H1 (cell line): ENCODE data around the gene GSTCD. TPM values are rescaled to one million over a fixed set of nuclear protein-coding genes. Genes with fewer than 3 reads are reported as not detected.

Experiments used
- EGR1 ChIP-seq: IDR thresholded peaks from 2 replicates; pipeline ENCODE4 v1.6.1; 2011; ENCODE audit warnings: low read depth, low read length, borderline replicate concordance
- FOSL1 ChIP-seq: IDR thresholded peaks from 2 replicates; pipeline ENCODE4 v1.6.1; 2011; ENCODE audit warnings: mild to moderate bottlenecking, low read depth, low read length, moderate library complexity; ENCODE audit not compliant: insufficient read depth
- JUN ChIP-seq: IDR thresholded peaks from 2 replicates; pipeline ENCODE4 v1.6.1; 2011; ENCODE audit warnings: low read depth, mild to moderate bottlenecking, improper control_type of control experiment, low read length
- NANOG ChIP-seq: IDR thresholded peaks from 2 replicates; pipeline ENCODE4 v1.6.1; 2011; ENCODE audit warnings: low read length, low read depth, mild to moderate bottlenecking, inconsistent platforms; ENCODE audit not compliant: insufficient read depth, poor library complexity, severe bottlenecking
- SUZ12 ChIP-seq: fragments of 200-600 bp; sonication (generic); IDR thresholded peaks from 2 replicates; pipeline ENCODE4 v1.6.1; 2012; ENCODE audit warnings: mild to moderate bottlenecking, inconsistent platforms, low read length, moderate library complexity, mixed read lengths
- polyA plus RNA-seq, 7 experiments: library from polyadenylated mRNA; depleted of rRNA in 3 of 7; stranded (reverse) in 5 of 7; unstranded in 2 of 7; fragments of >200 nt in 5 of 7; fragments of 200-250 nt in 2 of 7; gene quantifications; 1 replicate in 5 of 7; 2 replicates in 1 of 7; 4 replicates in 1 of 7; pipeline versions ENCODE4 v1.2.1 to v1.2.3, GENCODE V29; 2011 to 2013; ENCODE audit warnings: missing spikeins in 2 of 7, mixed read lengths in 2 of 7
- total RNA-seq: library from RNA; stranded (reverse); fragmentation: NEBNext Ultra II Directional; extraction: Animal tissue kit (Norgen Biotek cat#: 25700); gene quantifications from 2 replicates; pipeline ENCODE4 v1.2.1, GENCODE V29; 2021
- TF ChIP-seq, protein P1 (sequence below): IDR thresholded peaks from 2 replicates; pipeline ENCODE4 v1.6.1; 2012; ENCODE audit warnings: inconsistent platforms

The GSTCD gene
- total and polyA plus RNA-seq, 2 of the 8 experiments (the other 6 are each of a cell fraction or from before 2014, with no cell fraction given), result 8.5 to 24.6 TPM

DNA sequence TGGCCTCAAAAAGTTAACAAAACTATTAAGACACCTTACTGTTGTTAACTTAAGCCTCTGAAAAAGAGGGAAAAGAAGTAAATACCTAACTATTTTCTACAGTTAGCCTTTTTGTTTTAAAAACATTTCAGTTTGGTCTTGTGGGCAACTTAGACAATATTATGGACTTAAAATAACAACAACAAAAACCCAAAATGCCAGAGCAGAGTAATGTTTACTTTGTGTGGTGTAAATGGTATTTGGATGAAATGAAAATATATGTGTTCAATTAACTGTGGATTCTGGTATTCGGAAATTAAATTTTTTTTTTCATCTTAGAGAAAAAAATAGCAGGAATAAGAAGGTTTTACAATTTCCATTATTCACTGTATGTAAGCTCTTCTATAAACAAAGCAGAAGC lies 107.1 kb downstream of the GSTCD start (continued):
- TF ChIP-seq SUZ12 (no peak), NANOG (no peak), EGR1 (no peak), FOSL1 (no peak), JUN (no peak)
- TF ChIP-seq, protein P1, sequence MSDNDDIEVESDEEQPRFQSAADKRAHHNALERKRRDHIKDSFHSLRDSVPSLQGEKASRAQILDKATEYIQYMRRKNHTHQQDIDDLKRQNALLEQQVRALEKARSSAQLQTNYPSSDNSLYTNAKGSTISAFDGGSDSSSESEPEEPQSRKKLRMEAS, result no peak
